Skin of body (tissue), 2 donors: ENCODE results near the gene TNFRSF12A. TPM values are rescaled to one million over a fixed set of nuclear protein-coding genes. Genes with fewer than 3 reads are reported as not detected.

ENCODE experiments used
- DNase-seq: peaks from one replicate; lab custom pipeline; 2025; lab: John Stamatoyannopoulos, UW
- total RNA-seq: library from RNA; depleted of rRNA; stranded (reverse); fragments of >200 nt; gene quantifications from one replicate; pipeline ENCODE4 v1.2.3, GENCODE V29; 2014

TNFRSF12A gene
- total RNA-seq, 1 donor from 2014 or later: 41.0 TPM

- DNase-seq: no peak
Measured at GRCh38 chr16:3026003-3026378, 5.8 kb downstream of the TNFRSF12A start.

DNA sequence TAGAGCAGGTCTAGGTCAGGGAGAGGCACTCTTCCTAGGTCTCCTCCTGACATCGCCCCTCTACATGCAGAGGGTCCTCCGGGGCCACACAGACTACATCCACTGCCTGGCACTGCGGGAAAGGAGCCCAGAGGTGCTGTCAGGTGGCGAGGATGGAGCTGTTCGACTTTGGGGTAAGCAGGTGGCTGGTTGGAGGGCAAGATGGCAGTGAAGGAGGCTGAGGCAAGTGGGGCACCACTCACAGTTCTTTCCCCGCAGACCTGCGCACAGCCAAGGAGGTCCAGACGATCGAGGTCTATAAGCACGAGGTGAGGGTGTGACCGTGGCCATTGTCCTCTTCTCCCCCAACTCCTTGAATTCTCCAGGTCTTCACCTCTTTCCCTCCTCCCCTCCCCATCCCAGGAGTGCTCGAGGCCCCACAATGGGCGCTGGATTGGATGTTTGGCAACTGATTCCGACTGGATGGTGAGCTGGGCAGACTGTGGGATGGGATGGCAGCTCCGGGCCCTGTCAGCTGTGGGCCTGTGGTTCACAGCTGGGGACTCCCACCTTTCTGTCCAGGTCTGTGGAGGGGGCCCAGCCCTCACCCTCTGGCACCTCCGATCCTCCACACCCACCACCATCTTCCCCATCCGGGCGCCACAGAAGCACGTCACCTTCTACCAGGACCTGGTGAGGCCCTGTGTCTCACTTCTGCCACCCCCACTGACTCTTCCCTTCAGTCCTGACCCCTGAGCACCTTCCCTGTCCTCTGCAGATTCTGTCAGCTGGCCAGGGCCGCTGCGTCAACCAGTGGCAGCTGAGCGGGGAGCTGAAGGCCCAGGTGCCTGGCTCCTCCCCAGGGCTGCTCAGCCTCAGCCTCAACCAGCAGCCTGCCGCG, 6.7 kb downstream of the TNFRSF12A start:
- DNase-seq: no peak

DNA sequence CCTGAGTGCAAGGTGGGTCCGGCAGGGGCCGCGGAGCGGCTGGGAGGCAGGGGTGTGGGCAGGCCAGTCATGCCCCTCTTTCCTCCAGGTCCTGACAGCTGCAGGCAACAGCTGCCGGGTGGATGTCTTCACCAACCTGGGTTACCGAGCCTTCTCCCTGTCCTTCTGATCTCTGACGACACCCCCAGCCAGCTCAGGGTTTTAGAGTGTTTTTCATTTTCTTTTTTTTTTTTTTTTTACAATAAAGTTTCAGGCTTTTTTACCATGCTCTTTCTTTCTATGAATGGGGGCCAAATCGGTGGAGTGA, 7.3 kb downstream of the TNFRSF12A start:
- DNase-seq: no peak

DNA sequence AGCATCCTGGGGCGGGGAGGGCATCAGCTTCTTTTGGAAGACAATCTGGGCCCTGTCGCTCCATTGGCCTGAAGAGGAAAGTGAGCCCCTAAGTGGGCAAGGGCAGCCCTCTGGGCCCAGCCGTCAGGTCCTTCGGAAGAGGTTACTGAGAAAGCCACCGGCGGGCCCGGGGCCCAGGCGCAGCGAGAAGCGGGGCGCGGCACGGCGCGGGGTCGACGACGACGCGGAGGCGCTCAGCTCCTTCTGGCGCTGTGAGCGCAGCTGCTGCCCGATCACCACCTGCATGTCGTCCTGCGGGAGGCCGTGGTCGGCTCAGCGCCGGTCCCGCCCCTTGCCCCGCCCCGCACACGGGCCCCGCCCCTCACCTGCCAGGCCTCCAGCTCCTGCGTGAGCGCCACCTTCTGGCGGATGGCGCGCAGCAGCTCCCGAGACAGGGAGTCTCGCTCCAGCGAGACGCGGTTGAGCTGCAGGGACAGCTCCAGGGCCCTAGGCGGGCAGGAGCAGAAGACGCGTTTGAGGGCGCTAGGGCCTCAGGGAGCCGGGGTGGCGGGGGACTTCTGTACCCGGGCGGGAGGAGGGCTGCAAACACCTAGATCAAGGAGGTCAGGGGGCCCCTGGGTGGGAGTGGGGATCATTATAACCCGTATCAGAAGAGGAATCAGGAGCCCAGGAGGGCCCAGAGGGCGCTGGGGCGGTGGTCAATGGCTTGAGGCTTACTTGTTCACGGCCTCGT, 8.0 kb downstream of the TNFRSF12A start:
- peak; percentile 19 for DNase-seq

- DNase-seq: no peak
Measured at GRCh38 chr16:3028716-3029319, 8.7 kb downstream of the TNFRSF12A start.

DNA sequence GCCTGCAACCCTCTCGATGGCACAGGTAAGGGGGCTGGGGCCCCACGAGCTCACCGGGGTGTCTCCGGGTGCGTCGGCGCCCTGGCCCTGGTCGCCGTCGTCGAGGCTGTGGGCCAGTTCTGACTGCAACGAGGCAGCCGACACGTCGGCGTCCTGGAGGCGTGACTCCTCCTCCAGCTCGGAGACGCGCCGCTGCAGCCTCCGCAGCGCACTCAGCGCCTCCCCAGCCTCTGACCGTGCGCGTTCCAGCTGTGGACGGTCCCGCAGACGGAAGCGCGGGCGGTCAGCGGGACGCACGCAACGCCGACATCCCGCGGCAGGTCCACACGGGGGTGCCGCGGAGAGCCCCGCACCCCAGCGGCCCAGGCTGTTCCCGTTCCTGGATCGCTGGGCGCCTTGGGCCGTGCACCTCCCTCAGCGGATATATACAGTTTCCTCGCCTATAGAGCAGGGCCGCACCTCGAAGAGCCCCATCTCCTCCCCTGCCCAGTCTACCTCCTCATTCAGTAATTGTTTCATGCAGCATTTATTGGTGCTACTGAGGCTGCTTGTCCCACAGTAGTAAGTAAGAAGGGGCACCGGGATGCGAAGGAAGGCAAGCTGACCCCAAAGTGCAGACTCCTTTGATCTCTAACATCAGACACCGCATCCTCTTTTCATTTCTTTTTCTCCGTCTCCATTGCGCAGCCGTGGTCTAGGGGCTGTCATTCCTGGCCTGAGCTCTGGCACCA, 9.5 kb downstream of the TNFRSF12A start:
- DNase-seq: no peak

DNA sequence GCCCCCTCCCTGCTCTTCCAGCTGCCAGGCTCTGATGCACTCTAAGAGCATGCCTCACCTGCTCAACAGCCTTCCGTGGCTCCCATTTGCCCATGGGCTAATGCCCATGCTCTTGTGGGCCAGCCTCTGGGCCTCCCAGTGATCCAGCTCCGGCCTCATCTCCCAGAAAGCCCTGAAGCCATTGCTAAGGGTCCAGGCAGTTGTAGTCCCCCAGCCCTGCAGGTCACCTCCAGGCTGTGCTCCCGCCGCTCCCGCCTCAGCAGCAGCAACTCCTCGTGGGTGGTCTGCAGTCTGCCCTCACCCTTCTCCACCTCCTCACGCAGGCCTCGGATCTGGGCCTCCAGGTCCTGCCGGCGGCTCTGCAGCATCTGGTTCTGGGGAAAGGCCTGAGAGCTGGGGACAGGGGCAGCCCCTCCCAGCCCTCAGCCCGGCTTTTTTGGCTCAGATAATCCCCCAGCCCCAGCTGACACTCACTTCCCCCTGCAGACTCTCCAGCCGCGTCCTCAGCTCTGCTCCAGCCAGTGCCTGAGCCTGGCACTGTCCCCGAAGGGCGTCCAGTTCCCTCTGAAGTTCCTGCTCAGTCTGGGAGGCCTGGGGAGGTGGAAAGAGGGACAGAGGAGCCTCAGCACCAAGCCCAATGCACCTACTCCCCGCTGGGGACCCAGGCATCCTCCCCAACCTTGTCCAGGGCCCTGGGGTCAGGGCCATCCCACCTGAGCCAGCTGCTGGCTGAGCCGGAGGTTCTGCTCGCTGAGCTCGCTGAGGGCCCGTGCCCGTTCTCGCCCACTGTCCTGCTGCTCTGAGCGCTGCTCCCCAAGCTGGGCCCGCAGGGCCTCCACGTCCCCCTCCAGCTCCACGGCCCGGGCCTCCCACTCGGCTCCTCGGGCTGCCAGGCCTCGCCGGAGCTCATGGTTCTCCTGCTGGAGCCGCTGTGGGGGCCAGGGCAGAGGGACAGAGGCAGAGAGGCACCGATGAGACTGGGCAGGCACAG, 10.3 kb downstream of the TNFRSF12A start:
- no peak for DNase-seq

- no peak for DNase-seq
Measured at GRCh38 chr16:3032624-3033023, 12.5 kb downstream of the TNFRSF12A start.

- no peak for DNase-seq
Measured at GRCh38 chr16:3035289-3035971, 15.3 kb downstream of the TNFRSF12A start.

DNA sequence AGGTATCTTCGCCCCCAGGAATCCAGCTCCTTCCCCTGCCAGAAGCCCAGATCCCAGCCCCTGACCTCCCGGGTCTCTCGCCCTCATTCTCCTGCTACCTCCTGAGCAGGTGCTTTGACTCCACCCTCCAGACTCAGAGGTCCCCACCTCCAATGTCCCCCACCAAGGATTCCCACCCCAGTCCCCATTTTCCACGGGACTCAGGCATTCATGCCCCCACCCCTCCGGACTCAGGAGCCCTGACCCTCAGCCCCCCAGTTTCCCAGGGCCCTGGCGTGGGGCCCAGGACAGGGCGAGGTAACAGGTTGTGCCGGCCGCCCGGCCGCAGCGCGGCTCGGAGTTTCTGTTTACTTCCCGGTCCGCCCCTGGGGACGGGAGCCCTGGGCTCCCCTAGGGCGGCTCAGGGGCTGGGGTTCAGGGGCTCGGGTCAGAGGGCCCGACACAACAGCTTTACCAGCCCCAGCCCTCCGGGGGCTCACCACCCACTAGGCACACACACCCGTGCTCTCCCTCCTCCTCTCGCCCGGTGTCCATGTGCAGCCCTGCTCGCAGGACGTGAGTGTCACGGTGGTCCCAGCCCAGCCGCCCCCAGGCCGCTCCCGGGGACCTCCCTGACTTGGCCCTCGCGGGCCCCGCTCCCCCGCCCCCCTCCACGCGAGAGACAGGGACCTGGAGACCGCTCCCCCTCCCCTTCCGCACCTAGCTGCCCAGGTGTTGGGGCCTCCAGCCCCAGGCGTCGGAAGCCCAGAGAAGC, 16.0 kb downstream of the TNFRSF12A start:
- DNase-seq: no peak

DNA sequence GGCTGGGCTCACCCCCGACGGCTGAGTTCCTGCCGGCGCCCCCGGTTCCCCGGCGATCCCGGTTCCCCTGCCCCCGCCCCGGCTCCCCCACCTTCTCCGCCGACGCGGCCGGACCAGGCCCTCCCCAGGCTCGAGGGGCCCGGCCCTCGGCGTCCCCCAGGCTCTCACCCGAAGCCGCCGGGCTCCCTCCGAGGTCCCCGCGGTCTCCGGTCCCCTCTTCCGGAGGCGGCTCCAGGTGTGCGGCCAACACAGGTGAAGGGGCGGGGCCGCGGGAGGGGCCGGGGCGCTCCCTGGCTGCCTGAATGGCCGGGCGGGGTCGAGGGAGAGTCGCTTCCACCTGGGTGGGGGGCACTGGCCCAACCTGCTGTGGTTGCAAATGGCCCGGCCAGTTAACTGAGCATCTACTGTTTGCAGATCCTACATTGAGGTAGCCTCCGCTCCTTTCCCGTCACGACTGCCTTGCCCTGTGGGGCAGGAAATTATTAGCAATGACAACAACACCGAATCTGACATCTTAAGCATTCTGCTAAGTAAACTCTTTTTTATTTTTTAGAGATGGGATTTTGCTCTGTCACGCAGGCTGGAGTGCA, 16.7 kb downstream of the TNFRSF12A start, which contains the start of gene BICDL2:
Gene BICDL2 (minus strand): TSS at position 219 of the 590 bp plus-strand sequence. CDS start 1,448 bp downstream, outside the sequence.
- no peak for DNase-seq

- no peak for DNase-seq
Measured at GRCh38 chr16:3038256-3038655, 18.1 kb downstream of the TNFRSF12A start.

DNA sequence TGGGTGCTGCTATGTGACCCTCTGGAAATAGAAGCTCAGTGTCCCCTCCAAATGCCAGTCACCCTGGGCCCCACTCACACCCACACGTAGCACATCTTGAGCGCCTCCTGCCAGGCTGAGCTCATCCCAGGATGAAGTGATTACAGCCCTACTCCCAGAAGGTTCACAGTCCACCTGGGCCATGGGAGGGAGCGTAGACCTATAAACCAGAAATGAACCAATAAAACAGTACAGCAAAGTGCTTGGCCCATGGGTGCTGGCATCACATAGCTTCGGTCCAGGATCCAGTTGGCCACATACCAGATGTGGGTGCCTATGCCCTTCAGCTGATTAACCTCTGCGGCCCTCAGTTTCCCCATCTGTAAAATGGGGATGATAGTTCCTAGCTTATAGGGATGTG, 18.7 kb downstream of the TNFRSF12A start:
- no peak for DNase-seq

DNA sequence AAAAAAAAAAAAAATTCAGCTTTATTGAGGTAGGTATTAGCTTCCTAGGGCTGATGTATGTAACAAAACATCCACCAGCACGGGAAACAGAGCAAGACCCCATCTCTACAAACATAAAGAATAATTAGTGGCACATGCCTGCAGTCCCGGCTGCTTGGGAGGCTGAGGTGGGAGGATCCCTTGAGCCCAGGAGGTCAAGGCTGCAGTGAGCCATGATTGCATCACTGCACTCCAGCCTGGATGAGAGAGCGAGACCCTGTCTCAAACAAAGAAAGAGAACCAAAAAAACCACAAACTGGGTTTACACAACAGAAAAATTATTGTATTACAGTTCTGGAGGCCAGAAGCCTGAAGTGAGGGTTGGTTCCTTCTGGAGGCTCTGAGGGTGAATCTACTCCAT, 22.2 kb downstream of the TNFRSF12A start:
- no peak for DNase-seq

DNA sequence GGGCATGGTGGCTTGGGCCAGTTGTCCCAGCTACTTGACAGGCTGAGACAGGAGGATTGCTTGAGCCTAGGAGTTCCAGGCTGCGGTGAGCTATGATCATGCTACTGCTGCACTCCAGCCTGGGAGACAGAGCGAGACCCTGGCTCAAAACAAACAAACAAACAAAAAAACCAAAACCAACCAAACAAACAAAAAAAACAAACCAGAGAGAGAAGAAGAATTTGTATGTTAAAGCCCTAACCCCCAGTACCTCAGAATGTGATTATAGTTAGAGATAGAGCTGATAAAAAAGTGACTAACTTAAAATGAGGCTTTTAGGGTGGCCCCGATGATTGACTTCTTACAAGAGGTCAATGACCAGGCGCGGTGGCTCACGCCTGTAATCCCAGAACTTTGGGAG, 24.5 kb downstream of the TNFRSF12A start:
- no peak for DNase-seq

- DNase-seq: no peak
Measured at GRCh38 chr16:3045758-3046640, 25.8 kb downstream of the TNFRSF12A start, which contains the start of gene MMP25. TSS of gene MMP25 (plus strand) at chr16:3046561. CDS start at chr16:3046918, 357 bp downstream.

DNA sequence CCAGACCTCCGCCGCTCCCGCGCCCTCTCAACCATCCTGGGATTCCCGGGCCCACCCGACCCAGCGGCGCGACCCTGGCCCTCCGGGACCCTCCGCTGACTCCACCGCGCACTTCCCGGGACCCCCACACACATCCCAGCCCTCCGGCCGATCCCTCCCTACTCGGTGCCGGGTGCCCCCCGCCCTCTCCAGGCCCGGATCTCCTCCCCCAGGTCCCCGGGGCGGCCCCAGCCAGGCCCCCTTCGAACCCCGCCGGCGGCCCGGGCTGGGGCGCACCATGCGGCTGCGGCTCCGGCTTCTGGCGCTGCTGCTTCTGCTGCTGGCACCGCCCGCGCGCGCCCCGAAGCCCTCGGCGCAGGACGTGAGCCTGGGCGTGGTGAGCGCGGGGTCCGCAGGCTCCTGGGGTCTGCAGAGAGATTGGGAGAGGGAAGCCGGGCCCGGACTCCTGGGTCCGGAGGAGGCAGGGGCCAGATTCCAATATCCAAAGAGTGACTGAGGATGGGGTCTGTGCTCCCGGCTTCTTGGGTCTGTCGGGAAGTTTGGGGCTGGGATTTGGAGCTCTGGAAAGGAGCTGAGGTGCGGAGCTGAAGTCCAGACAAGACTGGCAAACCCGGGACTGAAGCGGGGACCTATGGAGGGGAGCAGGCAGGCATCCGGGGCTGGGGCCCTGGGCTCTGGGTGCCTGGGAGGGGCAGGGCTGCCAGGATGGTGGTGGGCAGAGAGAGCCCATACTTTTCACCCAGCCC, 26.6 kb downstream of the TNFRSF12A start:
- no peak for DNase-seq
